ENCODE data around the gene GPC5. TPM values are rescaled to one million over a fixed set of nuclear protein-coding genes. Genes with fewer than 3 reads are reported as not detected.
"Not testable (repeated sequence)": the region's sequence is repeated elsewhere in the genome, so short reads cannot be mapped to it uniquely, and the experiment has no call there.

GPC5 gene
- total RNA-seq, 2 donors from 2014 or later: 0.55 to 1.0 TPM

DNA sequence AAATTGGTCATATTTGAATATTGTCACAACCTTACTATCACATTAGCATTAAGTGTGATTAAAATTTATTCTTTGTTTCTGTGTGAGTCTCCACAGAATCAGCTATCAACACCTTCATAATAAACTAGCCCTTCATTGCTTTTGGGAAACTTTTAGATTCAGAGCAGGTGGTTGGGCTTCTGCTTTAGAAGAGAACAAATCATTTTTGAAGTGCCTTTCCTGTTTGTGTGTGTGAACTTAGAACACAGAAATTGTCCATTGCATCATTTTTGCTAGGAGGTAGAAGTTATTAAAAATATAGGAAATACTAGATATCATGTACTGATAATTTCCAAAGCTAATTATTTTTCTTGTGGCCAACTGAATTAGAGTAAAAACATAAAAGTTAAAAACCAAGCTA is 500.6 kb downstream of the GPC5 start:
- not testable (repeated sequence) for H3K4me3 Mint-ChIP-seq; H3K9me3 Mint-ChIP-seq; H3K36me3 Mint-ChIP-seq; H3K4me1 Mint-ChIP-seq (ENCODE audit: low read depth in 2 of 2); DNase-seq (ENCODE audit: low spot score); ATAC-seq; H3K27ac Mint-ChIP-seq; H3K27me3 Mint-ChIP-seq

DNA sequence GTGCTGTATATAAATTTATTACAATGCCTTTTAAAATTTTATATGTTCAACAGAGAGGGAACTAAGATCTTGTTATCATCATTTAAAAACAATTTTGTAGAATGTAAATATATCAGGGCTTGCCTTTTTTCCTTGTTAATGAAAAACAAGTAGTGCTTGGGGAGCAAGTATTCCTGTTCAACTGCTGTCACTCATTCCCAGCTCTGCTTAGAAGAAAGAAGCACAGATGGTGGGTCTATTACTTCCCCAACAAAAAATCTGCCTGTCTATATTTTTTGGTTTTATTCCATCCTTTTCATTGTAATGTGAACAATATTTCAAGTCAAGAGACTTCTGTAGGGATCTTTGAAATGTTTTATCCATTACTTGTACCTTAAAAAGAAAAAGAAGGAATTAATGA is 503.9 kb downstream of the GPC5 start:
- ATAC-seq (no peak), DNase-seq (ENCODE audit: low spot score) (no peak)
- Mint-ChIP-seq H3K4me3 (no peak overlapping the region), H3K27ac (no peak overlapping the region), H3K4me1 (ENCODE audit: low read depth in 2 of 2) (no peaks in the 10 kb centered on the region), H3K36me3 (no peaks in the 10 kb centered on the region), H3K27me3 (no peaks in the 10 kb centered on the region), H3K9me3 (peaks cover 10% of the 10 kb centered on the region)

DNA sequence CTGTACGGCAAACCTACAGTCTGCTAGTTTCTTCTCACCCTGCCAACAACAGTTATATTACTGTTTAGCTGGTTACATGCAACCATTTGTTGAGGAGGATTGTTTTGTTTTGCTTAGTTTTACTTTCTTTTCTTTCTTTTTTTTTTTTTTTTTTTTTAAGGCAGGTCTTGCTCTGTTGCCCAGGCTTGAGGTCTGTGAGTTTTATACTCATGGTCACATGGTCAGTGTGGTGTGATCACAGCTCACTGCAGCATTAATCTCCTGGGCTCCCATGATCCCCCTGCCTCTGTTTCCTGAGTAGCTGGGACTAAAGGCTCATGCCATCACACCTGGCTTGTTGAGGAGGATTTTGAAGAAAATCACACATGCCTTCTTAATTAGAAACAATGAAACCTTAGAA is 505.6 kb downstream of the GPC5 start:
- Mint-ChIP-seq H3K27me3 (no peaks in the 10 kb centered on the region), H3K4me1 (ENCODE audit: low read depth in 2 of 2) (no peaks in the 10 kb centered on the region), H3K36me3 (no peaks in the 10 kb centered on the region), H3K4me3 (no peak overlapping the region), H3K27ac (no peak overlapping the region), H3K9me3 (peaks cover 10% of the 10 kb centered on the region)
- ATAC-seq (no peak), DNase-seq (ENCODE audit: low spot score) (no peak)

DNA sequence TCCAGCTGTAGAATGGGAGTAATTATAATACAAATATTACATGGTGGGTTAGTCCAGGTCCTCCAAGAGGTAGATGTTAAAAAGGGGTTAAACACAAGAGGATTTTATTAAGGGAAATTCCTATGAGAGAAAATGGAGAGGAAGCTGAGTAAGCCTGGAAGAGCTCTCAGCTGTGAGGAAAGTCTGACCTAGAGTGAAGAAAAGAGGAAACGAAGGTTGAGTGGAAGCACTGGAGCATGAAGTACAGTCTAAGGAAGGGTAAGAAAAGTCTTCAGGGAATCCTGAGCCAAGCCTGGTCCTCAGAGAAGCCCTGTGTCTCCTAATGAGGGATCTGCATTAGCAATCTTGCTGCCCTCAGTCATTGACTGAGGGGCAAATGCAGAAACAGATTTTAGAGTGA is 506.2 kb downstream of the GPC5 start:
- DNase-seq (ENCODE audit: low spot score): no peak
- ATAC-seq: no peak
- H3K4me1 Mint-ChIP-seq (ENCODE audit: low read depth in 2 of 2): no peaks in the 10 kb centered on the region
- H3K4me3 Mint-ChIP-seq: no peak overlapping the region
- no peak overlapping the region for H3K27ac Mint-ChIP-seq
- H3K9me3 Mint-ChIP-seq: peaks cover 7% of the 10 kb centered on the region
- no peaks in the 10 kb centered on the region for H3K36me3 Mint-ChIP-seq
- H3K27me3 Mint-ChIP-seq: no peaks in the 10 kb centered on the region

DNA sequence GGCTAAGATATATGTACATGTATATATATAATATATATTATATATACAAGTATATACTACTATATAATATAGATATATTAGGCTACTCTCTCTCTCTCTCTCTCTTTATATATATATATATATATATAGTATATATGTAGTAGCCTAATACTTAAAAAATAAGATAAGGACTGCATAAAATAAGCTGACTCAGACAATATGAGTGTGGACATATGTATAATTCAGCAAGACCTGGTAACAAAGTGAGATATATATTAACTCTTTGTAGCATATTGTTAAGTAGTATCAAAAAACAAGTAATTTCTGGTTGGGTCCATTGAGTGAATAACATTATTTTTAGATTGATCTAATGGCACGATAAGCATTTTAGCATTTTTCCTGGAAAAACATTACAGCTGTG is 509.0 kb downstream of the GPC5 start:
- H3K9me3 Mint-ChIP-seq: peaks cover 6% of the 10 kb centered on the region
- no peak overlapping the region for H3K27ac Mint-ChIP-seq
- H3K36me3 Mint-ChIP-seq: no peaks in the 10 kb centered on the region
- ATAC-seq: no peak
- H3K27me3 Mint-ChIP-seq: no peaks in the 10 kb centered on the region
- no peak for DNase-seq (ENCODE audit: low spot score)
- no peaks in the 10 kb centered on the region for H3K4me1 Mint-ChIP-seq (ENCODE audit: low read depth in 2 of 2)
- no peak overlapping the region for H3K4me3 Mint-ChIP-seq

DNA sequence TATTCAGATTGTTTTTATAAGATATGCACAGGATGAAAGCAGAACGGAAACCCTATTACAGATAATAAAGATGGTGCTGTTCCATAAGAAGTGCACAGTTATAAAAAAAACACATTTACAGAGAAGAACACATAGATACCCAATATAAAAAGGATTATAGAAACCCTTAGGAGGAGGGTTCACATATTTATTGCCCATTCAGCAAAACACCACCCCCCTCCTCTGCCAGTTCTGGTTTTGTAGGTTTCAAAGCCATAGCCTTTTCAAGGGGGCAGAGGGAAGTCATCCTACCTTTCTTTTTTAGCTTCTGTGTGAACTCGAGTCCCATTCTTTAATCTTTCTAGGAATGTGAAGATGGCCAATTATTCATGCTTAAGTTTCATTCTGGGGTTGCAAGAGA is 511.2 kb downstream of the GPC5 start:
- Mint-ChIP-seq H3K4me3 (no peak overlapping the region), H3K9me3 (peaks cover 6% of the 10 kb centered on the region), H3K4me1 (ENCODE audit: low read depth in 2 of 2) (no peaks in the 10 kb centered on the region), H3K36me3 (no peaks in the 10 kb centered on the region), H3K27me3 (no peaks in the 10 kb centered on the region), H3K27ac (no peak overlapping the region)
- ATAC-seq (no peak), DNase-seq (ENCODE audit: low spot score) (no peak)

DNA sequence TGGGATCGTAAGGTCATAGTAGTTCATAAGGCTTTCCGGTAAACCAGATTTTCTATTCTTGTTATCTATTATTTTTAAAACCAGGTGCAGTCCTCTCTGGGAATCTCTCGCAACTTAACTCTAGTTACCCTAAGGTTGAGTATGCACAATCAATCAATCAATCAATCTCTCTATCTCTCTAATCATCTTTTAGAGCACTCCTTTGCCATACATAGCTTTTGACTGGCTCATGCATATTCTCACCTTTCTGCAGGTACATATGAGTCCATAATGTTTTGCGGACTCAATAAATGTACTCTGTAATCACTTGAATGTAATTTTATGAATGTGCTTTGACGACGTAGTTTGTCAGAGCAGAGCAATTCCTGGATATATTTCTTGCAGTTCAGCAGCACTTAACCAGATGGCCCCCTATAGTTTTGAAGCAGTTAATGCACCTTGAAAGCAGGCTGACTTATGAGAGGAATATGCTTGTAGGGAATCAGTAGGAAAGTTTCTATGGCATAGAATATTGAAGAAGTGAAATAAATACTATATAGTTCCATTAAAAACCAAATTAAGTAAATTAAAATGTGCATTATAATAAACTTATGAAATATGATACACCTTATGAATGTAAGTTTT is 524.7 kb downstream of the GPC5 start:
- H3K9me3 Mint-ChIP-seq: peaks cover 21% of the 10 kb centered on the region
- DNase-seq (ENCODE audit: low spot score): no peak
- H3K27ac Mint-ChIP-seq: no peak overlapping the region
- H3K36me3 Mint-ChIP-seq: peaks cover 10% of the 10 kb centered on the region
- no peaks in the 10 kb centered on the region for H3K4me1 Mint-ChIP-seq (ENCODE audit: low read depth in 2 of 2)
- no peak for ATAC-seq
- no peak overlapping the region for H3K4me3 Mint-ChIP-seq
- no peaks in the 10 kb centered on the region for H3K27me3 Mint-ChIP-seq

DNA sequence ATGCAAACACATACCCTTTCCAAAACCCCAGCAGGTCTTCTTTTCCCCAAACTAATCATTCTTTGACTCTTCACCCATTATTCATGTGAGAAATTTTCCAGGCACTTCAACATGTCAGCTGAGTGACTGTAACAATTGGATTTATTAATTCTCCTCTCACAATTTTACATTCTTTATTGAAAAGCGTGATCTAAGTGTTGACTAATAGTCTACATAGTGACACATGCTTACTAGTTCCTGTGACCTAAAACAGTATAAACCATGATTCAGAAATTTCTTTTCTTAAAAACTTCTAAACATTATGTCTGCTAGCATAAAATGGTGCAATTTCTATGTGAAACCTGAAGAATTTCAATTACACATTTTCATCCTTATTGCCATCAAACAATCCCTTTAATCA is 532.3 kb downstream of the GPC5 start:
- no peaks in the 10 kb centered on the region for H3K4me1 Mint-ChIP-seq (ENCODE audit: low read depth in 2 of 2)
- H3K27ac Mint-ChIP-seq: no peak overlapping the region
- H3K27me3 Mint-ChIP-seq: no peaks in the 10 kb centered on the region
- H3K9me3 Mint-ChIP-seq: peaks cover 6% of the 10 kb centered on the region
- no peak for ATAC-seq
- no peak for DNase-seq (ENCODE audit: low spot score)
- H3K4me3 Mint-ChIP-seq: no peak overlapping the region
- H3K36me3 Mint-ChIP-seq: no peaks in the 10 kb centered on the region

DNA sequence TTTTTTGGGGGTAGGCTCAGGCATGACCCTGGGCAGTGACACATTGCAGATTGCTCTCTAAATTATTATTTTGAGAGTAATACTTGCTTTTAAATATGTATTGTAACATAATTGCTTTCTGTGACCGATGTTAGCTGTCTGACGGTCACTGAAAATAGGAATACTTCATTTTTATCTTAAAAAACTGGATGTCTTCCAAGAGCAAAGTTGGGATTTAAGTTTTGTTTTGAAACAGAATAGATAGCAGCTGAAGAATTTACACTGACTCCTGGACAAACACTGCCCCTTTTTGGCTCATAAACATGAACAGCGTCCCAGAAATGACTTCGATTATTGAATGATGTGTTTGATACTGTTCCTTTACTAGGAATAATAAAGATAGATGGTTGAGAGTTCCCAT is 535.9 kb downstream of the GPC5 start:
- H3K4me3 Mint-ChIP-seq: no peak overlapping the region
- no peaks in the 10 kb centered on the region for H3K9me3 Mint-ChIP-seq
- H3K36me3 Mint-ChIP-seq: no peaks in the 10 kb centered on the region
- no peak overlapping the region for H3K27ac Mint-ChIP-seq
- DNase-seq (ENCODE audit: low spot score) (no peak), ATAC-seq (no peak)
- no peaks in the 10 kb centered on the region for H3K27me3 Mint-ChIP-seq
- no peaks in the 10 kb centered on the region for H3K4me1 Mint-ChIP-seq (ENCODE audit: low read depth in 2 of 2)

DNA sequence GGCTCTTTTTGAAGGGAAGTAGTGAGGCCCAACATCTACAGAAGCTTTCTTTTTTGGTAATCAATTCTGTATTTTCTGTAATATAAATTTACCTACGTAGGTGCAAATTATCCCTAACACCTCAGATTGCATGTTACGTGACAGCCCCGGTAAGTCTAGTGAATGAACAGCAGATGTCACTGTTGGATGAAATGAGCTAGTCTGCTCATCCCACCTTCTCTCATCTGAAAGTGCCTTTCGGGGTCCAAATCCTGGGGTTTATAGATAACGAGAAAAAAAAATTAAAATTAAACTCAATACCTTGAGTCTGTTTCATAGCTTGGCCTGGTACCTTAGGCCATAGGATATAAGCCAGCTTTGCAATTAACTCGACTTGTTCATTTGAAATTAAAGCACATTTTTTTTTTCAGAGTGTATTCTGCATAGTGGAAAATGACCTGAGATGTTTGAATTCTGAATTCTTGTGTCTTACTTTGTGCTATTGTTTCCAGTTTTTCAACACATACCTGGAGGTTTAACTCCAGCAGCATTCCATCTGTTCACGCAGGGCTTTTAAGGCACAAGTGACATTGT is 548.2 kb downstream of the GPC5 start:
- no peaks in the 10 kb centered on the region for H3K36me3 Mint-ChIP-seq
- H3K27me3 Mint-ChIP-seq: no peaks in the 10 kb centered on the region
- H3K4me1 Mint-ChIP-seq (ENCODE audit: low read depth in 2 of 2): no peaks in the 10 kb centered on the region
- H3K4me3 Mint-ChIP-seq: no peak overlapping the region
- H3K27ac Mint-ChIP-seq: no peak overlapping the region
- no peaks in the 10 kb centered on the region for H3K9me3 Mint-ChIP-seq
- no peak for ATAC-seq
- DNase-seq (ENCODE audit: low spot score): no peak

DNA sequence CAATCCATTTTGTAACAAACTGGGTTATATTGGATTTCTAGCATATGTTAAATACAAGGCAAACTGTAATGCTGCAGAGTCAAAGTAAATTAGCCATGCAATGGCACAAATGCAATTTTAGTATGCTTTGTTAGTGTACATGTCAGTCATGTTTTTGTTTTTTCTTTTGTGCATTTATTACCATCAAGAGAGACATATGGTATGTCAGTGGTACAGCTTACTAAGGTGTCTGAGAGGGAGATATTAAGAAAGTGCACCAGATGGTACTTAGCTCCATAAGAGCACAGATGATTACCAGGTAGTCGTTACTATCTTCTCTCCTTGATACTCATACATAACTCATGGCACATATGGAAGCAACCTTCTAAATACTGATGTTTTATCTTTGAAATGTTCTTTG is 550.3 kb downstream of the GPC5 start:
- DNase-seq (ENCODE audit: low spot score) (no peak), ATAC-seq (no peak)
- Mint-ChIP-seq H3K9me3 (peaks cover 7% of the 10 kb centered on the region), H3K4me3 (no peak overlapping the region), H3K4me1 (ENCODE audit: low read depth in 2 of 2) (no peaks in the 10 kb centered on the region), H3K27me3 (no peaks in the 10 kb centered on the region), H3K27ac (no peak overlapping the region), H3K36me3 (no peaks in the 10 kb centered on the region)

DNA sequence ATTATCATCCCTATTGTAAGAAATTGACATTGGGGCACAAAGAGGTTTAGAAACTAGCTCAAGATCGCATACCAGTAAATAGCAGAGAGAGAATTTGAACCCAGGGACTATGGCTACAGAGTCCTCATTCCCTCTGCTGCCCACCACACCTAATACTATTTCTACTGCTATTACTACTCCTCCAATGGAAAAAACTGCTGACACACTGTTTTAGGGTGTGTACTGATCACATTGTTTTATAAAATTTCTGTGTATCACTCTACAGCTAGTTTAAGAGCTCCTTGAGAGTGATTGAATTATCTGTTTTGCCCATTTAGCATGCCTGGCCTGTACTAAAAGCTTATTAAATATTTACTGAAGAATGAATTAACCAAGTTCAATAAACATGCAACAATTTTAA is 552.4 kb downstream of the GPC5 start:
- DNase-seq (ENCODE audit: low spot score): no peak
- Mint-ChIP-seq H3K4me3 (no peak overlapping the region), H3K27ac (no peak overlapping the region), H3K27me3 (no peaks in the 10 kb centered on the region), H3K4me1 (ENCODE audit: low read depth in 2 of 2) (no peaks in the 10 kb centered on the region), H3K36me3 (no peaks in the 10 kb centered on the region), H3K9me3 (peaks cover 11% of the 10 kb centered on the region)
- ATAC-seq: no peak

DNA sequence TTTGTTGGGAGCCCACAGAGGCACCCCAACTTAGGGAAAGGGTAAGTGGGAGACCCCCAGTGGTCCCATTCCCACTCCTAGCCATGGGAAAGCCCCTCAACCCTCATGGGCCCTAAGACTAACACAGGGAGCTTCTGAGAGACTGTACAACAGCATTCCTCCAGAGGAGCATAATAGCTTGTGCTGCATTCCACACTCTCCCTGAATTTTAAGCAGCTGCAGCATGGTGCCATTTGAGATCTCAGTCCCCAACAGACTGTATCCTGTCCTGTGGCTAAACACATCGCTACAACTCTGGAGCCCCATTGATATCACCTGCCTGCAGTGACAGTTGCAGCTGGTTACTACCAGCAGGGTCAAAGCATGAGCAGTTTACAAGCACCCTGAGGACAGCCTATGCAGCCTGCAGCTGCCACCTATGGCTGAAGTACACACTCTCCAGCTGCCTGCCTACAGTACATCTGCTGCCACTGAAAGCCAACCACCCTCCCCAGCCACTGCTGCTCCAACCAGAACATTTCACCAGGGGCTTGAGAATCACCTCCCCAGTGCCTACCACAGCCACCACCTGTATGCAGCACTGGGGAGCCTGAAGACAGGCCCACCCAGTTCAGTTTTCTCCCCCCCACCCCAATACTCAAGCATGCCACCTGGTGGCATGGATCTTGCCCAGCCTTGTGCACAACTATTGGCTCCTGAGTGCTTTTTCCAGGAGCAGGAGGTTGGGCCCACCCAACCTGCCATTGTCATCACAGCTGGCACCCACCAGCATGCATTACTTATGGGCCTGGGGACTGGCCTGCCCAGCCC is 557.3 kb downstream of the GPC5 start:
- Mint-ChIP-seq H3K27ac (no peak overlapping the region), H3K4me3 (no peak overlapping the region), H3K36me3 (no peaks in the 10 kb centered on the region), H3K9me3 (peaks cover 28% of the 10 kb centered on the region), H3K27me3 (no peaks in the 10 kb centered on the region), H3K4me1 (ENCODE audit: low read depth in 2 of 2) (no peaks in the 10 kb centered on the region)
- no peak for DNase-seq (ENCODE audit: low spot score)
- ATAC-seq: no peak

DNA sequence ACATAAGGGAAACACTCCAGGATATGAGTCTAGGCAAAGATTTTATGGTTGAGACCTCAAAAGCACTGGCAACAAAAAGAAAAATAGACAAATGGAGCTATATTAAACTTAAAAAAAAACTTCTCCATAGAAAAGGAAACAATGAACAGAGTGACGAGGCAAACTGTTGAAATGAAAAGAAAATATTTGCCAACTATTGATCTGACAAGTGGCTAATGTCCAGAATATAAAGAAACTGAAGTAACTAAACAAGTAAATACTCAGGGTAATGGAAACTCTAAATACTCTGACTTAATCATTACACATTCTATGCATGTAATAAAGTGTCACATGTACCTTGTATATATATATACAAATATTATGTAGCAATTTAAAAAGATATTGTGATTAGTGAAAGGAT is 562.5 kb downstream of the GPC5 start:
- ATAC-seq: no peak
- H3K9me3 Mint-ChIP-seq: peaks cover 27% of the 10 kb centered on the region

More for the DNA sequence above, 562.5 kb downstream of the GPC5 start:
- Mint-ChIP-seq H3K4me3 (no peak overlapping the region), H3K27ac (no peak overlapping the region), H3K4me1 (ENCODE audit: low read depth in 2 of 2) (no peaks in the 10 kb centered on the region), H3K27me3 (no peaks in the 10 kb centered on the region), H3K36me3 (no peaks in the 10 kb centered on the region)
- no peak for DNase-seq (ENCODE audit: low spot score)
